SJCRH30 (cell line): ENCODE measurements around the gene CBFB. TPM values are rescaled to one million over a fixed set of nuclear protein-coding genes. Genes with fewer than 3 reads are reported as not detected.
"Not testable (repeated sequence)": the region's sequence is repeated elsewhere in the genome, so short reads cannot be mapped to it uniquely, and the experiment has no call there.

Experiments used
- DNase-seq, 2 experiments: peaks; one replicate each; pipeline ENCODE4 v3.0.0-alpha.2; 2015 to 2020
- H3K27ac ChIP-seq: fragments of 250-450 bp; sonication (Bioruptor Pico); 2 replicates; pipeline ENCODE4 v1.5.1; 2020; ENCODE audit warnings: mild to moderate bottlenecking, moderate library complexity
- H3K27me3 ChIP-seq: fragments of 250-450 bp; sonication (Bioruptor Pico); 2 replicates; pipeline ENCODE4 v1.5.1; 2020; ENCODE audit warnings: mild to moderate bottlenecking, moderate library complexity
- H3K36me3 ChIP-seq: fragments of 250-450 bp; sonication (Bioruptor Pico); 2 replicates; pipeline ENCODE4 v1.5.1; 2020; ENCODE audit warnings: mild to moderate bottlenecking, moderate library complexity
- H3K4me1 ChIP-seq: fragments of 250-450 bp; sonication (Bioruptor Pico); 2 replicates; pipeline ENCODE4 v1.5.1; 2020; ENCODE audit warnings: mild to moderate bottlenecking, moderate library complexity
- H3K4me3 ChIP-seq: fragments of 250-450 bp; sonication (Bioruptor Pico); 2 replicates; pipeline ENCODE4 v1.5.1; 2020; ENCODE audit warnings: mild to moderate bottlenecking, moderate library complexity
- H3K9me3 ChIP-seq: fragments of 250-450 bp; sonication (Bioruptor Pico); replicated peaks from 2 replicates; pipeline ENCODE4 v1.5.1; 2020; ENCODE audit warnings: mild to moderate bottlenecking, moderate library complexity
- total RNA-seq: library from RNA; depleted of rRNA; stranded (reverse); fragments of >200 nt; shearing (Covaris generic); gene quantifications from 2 replicates; pipeline ENCODE4 v1.2.3, GENCODE V29; 2014; rRNA removed

The CBFB gene
- 136 and 151 TPM in 2 replicates for total RNA-seq

DNA sequence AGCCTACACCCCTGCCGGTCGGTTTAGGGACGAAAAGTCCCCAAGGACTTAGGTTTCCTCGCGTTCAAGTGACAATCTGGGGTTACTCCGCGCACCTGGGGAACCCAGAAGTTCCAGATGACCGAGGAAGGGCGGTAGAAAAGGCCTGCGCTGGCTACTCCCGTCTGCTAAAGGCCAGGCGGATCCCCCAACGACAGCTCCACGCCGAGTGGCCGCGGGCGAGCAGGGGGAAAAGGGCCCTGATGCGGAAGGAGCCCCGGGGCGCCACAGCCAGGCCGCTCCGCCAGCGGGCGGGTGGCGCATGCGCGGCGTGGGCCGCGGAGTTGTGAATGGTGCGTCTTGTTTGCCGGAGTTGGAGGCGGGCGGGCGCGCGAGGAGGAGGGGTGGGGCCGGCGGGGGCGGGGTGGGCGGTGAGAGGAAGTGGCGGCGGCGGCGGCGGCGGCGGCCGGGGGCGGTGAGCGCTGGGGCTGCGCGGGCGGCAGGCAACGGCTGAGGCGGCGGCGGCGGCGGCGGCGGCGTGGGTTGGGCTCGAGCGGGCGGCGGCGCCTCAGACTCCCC lies at the start of gene CBFB:
CBFB (plus strand) TSS at position 454 of the 558 bp plus-strand sequence. CDS start 259 bp downstream, outside the sequence.
- peak within 1 kb of the TSS; percentile 98 for H3K4me3 ChIP-seq
- H3K27ac ChIP-seq, result peak within 1 kb of the TSS; percentile 79
- H3K27me3 ChIP-seq, result no peaks in the 10 kb centered on the region
- H3K4me1 ChIP-seq, result 0 out of 2 replicates have a peak, but pooled peaks cover 11% of the 10 kb centered on the region
- peak; percentile 96 to 97 for DNase-seq
- peaks cover 17% of the 10 kb centered on the region for H3K36me3 ChIP-seq
- H3K9me3 ChIP-seq, result no peaks in the 10 kb centered on the region

- no peak overlapping the region for H3K4me3 ChIP-seq
- peaks cover 3% of the 10 kb centered on the region; the same call in 1 of the 2 replicates for H3K27me3 ChIP-seq
- no peak for DNase-seq
Observed at GRCh38 chr16:66983033-66983432, 45.9 kb upstream of the CBFB start.

GRCh38 chr16:66984892-66985311 lies 44.0 kb upstream of the CBFB start:
- Histone ChIP-seq H3K27me3 (peaks cover 3% of the 10 kb centered on the region; the same call in 1 of the 2 replicates), H3K36me3 (no peaks in the 10 kb centered on the region), H3K9me3 (0 out of 2 replicates have a peak, but pooled peaks cover 2% of the 10 kb centered on the region), H3K27ac (no peak overlapping the region), H3K4me1 (no peaks in the 10 kb centered on the region), H3K4me3 (no peak overlapping the region)
- DNase-seq, result no peak

More at GRCh38 chr16:66983033-66983432, 45.9 kb upstream of the CBFB start:
- Histone ChIP-seq H3K36me3 (no peaks in the 10 kb centered on the region), H3K4me1 (no peaks in the 10 kb centered on the region), H3K9me3 (0 out of 2 replicates have a peak, but pooled peaks cover 2% of the 10 kb centered on the region), H3K27ac (no peak overlapping the region)

DNA sequence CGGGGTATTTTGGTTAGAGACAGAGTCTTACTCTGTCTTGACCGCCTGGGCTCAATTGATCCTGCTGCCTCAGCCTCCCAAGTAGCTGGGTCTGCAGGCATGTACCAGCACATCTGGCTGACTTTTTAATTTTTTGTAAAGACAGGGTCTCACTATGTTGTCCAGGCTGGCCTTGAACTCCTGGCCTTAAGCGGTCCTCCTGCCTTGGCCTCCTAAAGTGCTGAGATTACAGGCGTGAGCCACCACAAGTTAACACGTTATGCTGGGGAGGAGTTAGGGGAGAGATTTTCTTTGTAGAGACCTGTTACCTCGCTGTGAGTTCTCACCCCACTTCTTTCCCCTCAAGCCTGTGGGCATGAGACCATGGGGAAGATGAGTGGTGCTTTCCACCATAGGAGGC lies 42.4 kb upstream of the CBFB start:
- Histone ChIP-seq H3K4me3 (no peak overlapping the region), H3K27ac (no peak overlapping the region), H3K9me3 (0 out of 2 replicates have a peak, but pooled peaks cover 2% of the 10 kb centered on the region), H3K4me1 (no peaks in the 10 kb centered on the region), H3K27me3 (peaks cover 3% of the 10 kb centered on the region; the same call in 1 of the 2 replicates), H3K36me3 (no peaks in the 10 kb centered on the region)
- no peak for DNase-seq

DNA sequence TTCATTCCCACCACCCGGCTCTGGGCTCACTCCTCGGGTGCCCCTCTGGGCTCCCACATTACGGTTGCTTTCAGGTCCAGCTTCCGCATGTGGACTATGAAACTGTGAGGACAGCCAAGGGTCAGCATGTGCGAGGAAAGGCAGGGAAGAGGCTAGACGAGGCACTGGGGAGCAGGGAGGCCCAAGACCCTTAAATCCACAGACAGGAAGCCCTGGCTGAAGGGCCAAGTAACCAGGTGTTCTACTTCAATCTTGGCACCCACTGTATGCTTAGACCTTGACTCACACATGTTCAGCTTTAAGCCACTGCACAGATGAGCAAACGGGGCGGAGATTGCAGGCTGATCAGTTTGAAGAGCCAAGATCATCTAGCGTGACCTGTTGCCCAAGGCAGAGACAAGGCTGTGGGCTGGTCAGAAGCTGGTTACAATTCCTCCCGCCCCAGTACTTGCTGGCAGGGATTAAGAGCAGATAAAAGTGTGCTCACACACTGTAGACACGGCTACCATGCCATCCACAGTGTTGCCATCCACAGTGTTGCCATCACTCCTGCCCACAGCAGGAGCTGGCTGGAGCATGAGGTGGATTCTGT lies 40.7 kb upstream of the CBFB start, which contains the start of gene CES4A:
CES4A (plus strand) TSS at position 393 of the 592 bp plus-strand sequence; CDS start at position 577, 184 bp downstream.
- H3K9me3 ChIP-seq, result no peaks in the 10 kb centered on the region
- no peak within 1 kb of the TSS for H3K4me3 ChIP-seq
- H3K36me3 ChIP-seq, result no peaks in the 10 kb centered on the region

GRCh38 chr16:66991545-66992077 lies 37.3 kb upstream of the CBFB start:
- Histone ChIP-seq H3K4me1 (no peaks in the 10 kb centered on the region), H3K27me3 (no peaks in the 10 kb centered on the region), H3K27ac (no peak overlapping the region), H3K4me3 (no peak overlapping the region), H3K9me3 (no peaks in the 10 kb centered on the region), H3K36me3 (no peaks in the 10 kb centered on the region)
- no peak for DNase-seq

More for the DNA sequence above, 40.7 kb upstream of the CBFB start, which contains the start of gene CES4A:
- Histone ChIP-seq H3K4me1 (no peaks in the 10 kb centered on the region), H3K27ac (no peak within 1 kb of the TSS), H3K27me3 (peaks cover 3% of the 10 kb centered on the region; the same call in 1 of the 2 replicates)
- no peak for DNase-seq

GRCh38 chr16:66993558-66993957 lies 35.4 kb upstream of the CBFB start:
- H3K27ac ChIP-seq, H3K9me3 ChIP-seq, H3K36me3 ChIP-seq, DNase-seq, H3K4me1 ChIP-seq, H3K27me3 ChIP-seq, H3K4me3 ChIP-seq: not testable (repeated sequence)

- no peak overlapping the region for H3K4me3 ChIP-seq
- H3K27ac ChIP-seq, result no peak overlapping the region
- H3K9me3 ChIP-seq, result no peaks in the 10 kb centered on the region
- no peaks in the 10 kb centered on the region for H3K36me3 ChIP-seq
- H3K4me1 ChIP-seq, result no peaks in the 10 kb centered on the region
- DNase-seq, result no peak
- peaks cover 3% of the 10 kb centered on the region; the same call in 1 of the 2 replicates for H3K27me3 ChIP-seq
Observed at GRCh38 chr16:66996324-66996982, 32.5 kb upstream of the CBFB start.

GRCh38 chr16:66996983-66997358 lies 32.0 kb upstream of the CBFB start:
- Histone ChIP-seq H3K27me3 (peaks cover 3% of the 10 kb centered on the region; the same call in 1 of the 2 replicates), H3K9me3 (no peaks in the 10 kb centered on the region), H3K4me1 (no peaks in the 10 kb centered on the region), H3K4me3 (no peak overlapping the region), H3K36me3 (no peaks in the 10 kb centered on the region), H3K27ac (no peak overlapping the region)
- DNase-seq, result no peak

- Histone ChIP-seq H3K36me3 (no peaks in the 10 kb centered on the region), H3K27ac (no peak overlapping the region), H3K9me3 (no peaks in the 10 kb centered on the region), H3K27me3 (peaks cover 3% of the 10 kb centered on the region; the same call in 1 of the 2 replicates), H3K4me3 (no peak overlapping the region), H3K4me1 (no peaks in the 10 kb centered on the region)
- peak; percentile 24 to 42 for DNase-seq
Observed at GRCh38 chr16:67000384-67001351, 28.3 kb upstream of the CBFB start.

- Histone ChIP-seq H3K27ac (no peak overlapping the region), H3K4me3 (no peak overlapping the region), H3K9me3 (no peaks in the 10 kb centered on the region), H3K36me3 (no peaks in the 10 kb centered on the region), H3K27me3 (peaks cover 3% of the 10 kb centered on the region; the same call in 1 of the 2 replicates), H3K4me1 (no peaks in the 10 kb centered on the region)
- DNase-seq, result no peak
Observed at GRCh38 chr16:67001726-67002125, 27.2 kb upstream of the CBFB start.

- Histone ChIP-seq H3K9me3 (no peaks in the 10 kb centered on the region), H3K27ac (no peak overlapping the region), H3K27me3 (no peaks in the 10 kb centered on the region), H3K4me3 (no peak overlapping the region), H3K4me1 (no peaks in the 10 kb centered on the region), H3K36me3 (no peaks in the 10 kb centered on the region)
- no peak for DNase-seq
Observed at GRCh38 chr16:67006930-67007658, 21.9 kb upstream of the CBFB start.

- H3K4me1 ChIP-seq, result peaks cover 6% of the 10 kb centered on the region; the same call in 1 of the 2 replicates
- no peaks in the 10 kb centered on the region for H3K9me3 ChIP-seq
- no peak for DNase-seq
- H3K4me3 ChIP-seq, result no peak overlapping the region
- no peak overlapping the region for H3K27ac ChIP-seq
- H3K36me3 ChIP-seq, result no peaks in the 10 kb centered on the region
- no peaks in the 10 kb centered on the region for H3K27me3 ChIP-seq
Observed at GRCh38 chr16:67009158-67009557, 19.8 kb upstream of the CBFB start.
